ENCODE results near the gene EIF5. TPM values are rescaled to one million over a fixed set of nuclear protein-coding genes. Genes with fewer than 3 reads are reported as not detected.

Gene EIF5
- total RNA-seq, 4 donors from 2014 or later: 118 to 237 (median 159) TPM

GRCh38 chr14:103288076-103288766 is 45.8 kb upstream of the EIF5 start:
- no peak for DNase-seq (ENCODE audit: extremely low spot score)
- 74% methylated on average over 15 of the region's 16 CpGs for WGBS
- Histone ChIP-seq H3K27me3 (peaks cover 0 to 64% (median 0%) of the 10 kb centered on the region in 4 donors), H3K27ac (replicated peaks in 1 of 4) (no peak overlapping the region), H3K4me3 (no peak overlapping the region), H3K36me3 (no peaks in the 10 kb centered on the region), H3K9me3 (no peaks in the 10 kb centered on the region), H3K4me1 (peaks cover 0 to 5% (median 0%) of the 10 kb centered on the region in 4 donors)
- intact Hi-C loops (cut with DNase I): no loop called here
- TF ChIP-seq EP300 (IDR thresholded peaks at IDR 0.05) (no peak), CTCF (IDR thresholded peaks at IDR 0.05) (no peak), POLR2A (IDR thresholded peaks at IDR 0.05; ENCODE audit: low read depth) (no peak), POLR2AphosphoS5 (IDR thresholded peaks at IDR 0.05) (no peak)

- Histone ChIP-seq H3K27me3 (peaks cover 0 to 62% (median 0%) of the 10 kb centered on the region in 4 donors), H3K4me1 (peaks cover 0 to 5% (median 0%) of the 10 kb centered on the region in 4 donors), H3K36me3 (no peaks in the 10 kb centered on the region), H3K27ac (replicated peaks in 1 of 4) (no peak overlapping the region), H3K4me3 (no peak overlapping the region), H3K9me3 (no peaks in the 10 kb centered on the region)
- intact Hi-C loops (cut with DNase I): loop anchor here (5.0 to 10.0 kb wide), 2 partner anchors 103 to 215 kb away; no protein-coding TSS in a partner anchor
- no peak for DNase-seq (ENCODE audit: extremely low spot score)
- 100% methylated on average over 2 of the region's 4 CpGs for WGBS
- no peak for TF ChIP-seq CTCF (IDR thresholded peaks at IDR 0.05)
- TF ChIP-seq POLR2AphosphoS5 (IDR thresholded peaks at IDR 0.05): no peak
- no peak for TF ChIP-seq EP300 (IDR thresholded peaks at IDR 0.05)
- no peak for TF ChIP-seq POLR2A (IDR thresholded peaks at IDR 0.05; ENCODE audit: low read depth)
Measured at GRCh38 chr14:103290056-103290455, 44.0 kb upstream of the EIF5 start.

DNA sequence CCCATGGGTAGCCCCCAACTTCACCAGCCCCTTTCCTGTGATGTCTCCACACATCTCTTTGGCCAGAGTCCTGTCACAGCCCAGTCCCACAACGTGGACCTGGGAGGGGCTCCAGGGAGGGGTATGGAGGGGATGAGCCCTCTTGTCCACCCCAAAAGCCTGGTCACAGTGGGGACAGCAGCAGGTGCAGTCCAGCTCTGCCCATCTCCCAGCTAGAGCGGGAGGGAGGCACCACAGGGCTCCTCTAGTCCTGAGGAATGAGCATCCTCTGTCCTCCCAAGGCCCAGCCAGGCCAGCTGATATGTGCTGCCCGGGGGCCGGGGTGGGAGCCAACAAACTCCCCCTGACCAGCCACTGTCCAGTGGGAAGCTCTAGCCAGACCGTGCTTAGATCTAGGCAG is 43.5 kb upstream of the EIF5 start:
- TF ChIP-seq CTCF (IDR thresholded peaks at IDR 0.05): no peak
- TF ChIP-seq EP300 (IDR thresholded peaks at IDR 0.05): no peak
- TF ChIP-seq POLR2A (IDR thresholded peaks at IDR 0.05; ENCODE audit: low read depth): no peak
- no peak for TF ChIP-seq POLR2AphosphoS5 (IDR thresholded peaks at IDR 0.05)
- Histone ChIP-seq H3K4me3 (no peak overlapping the region), H3K27me3 (peaks cover 0 to 58% (median 0%) of the 10 kb centered on the region in 4 donors), H3K9me3 (no peaks in the 10 kb centered on the region), H3K36me3 (no peaks in the 10 kb centered on the region), H3K4me1 (peaks cover 0 to 5% (median 0%) of the 10 kb centered on the region in 4 donors), H3K27ac (replicated peaks in 1 of 4) (no peak overlapping the region)
- intact Hi-C loops (cut with DNase I): loop anchor here (5.0 to 10.0 kb wide), 2 partner anchors 103 to 216 kb away; no protein-coding TSS in a partner anchor
- 50% methylated on average over 2 of the region's 5 CpGs for WGBS
- no peak for DNase-seq (ENCODE audit: extremely low spot score)

DNA sequence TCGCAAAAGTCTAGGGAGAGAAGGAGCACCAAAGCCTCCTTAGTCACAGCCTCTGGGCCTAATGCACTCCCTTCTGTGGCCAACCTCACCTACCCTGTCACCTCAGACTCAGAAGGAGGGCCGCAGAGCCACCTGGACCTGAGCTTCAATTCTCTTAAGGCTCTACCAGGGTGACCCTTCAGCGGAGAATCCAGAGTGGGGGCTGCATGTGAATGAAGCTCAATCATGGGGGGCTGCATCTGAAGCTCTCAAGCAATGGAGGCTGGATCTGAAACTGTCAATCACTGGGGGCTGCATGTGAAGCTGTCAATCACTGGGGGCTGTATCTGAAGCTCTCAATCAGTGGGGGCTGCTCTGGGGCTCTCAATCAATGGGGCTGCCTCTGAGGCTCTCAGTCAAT is 43.1 kb upstream of the EIF5 start:
- Histone ChIP-seq H3K4me3 (no peak overlapping the region), H3K9me3 (no peaks in the 10 kb centered on the region), H3K4me1 (peaks cover 0 to 5% (median 0%) of the 10 kb centered on the region in 4 donors), H3K27me3 (peaks cover 0 to 54% (median 0%) of the 10 kb centered on the region in 4 donors), H3K27ac (replicated peaks in 1 of 4) (no peak overlapping the region), H3K36me3 (no peaks in the 10 kb centered on the region)
- 93% methylated on average over 3 of the region's 3 CpGs for WGBS
- DNase-seq (ENCODE audit: extremely low spot score): no peak
- TF ChIP-seq POLR2A (IDR thresholded peaks at IDR 0.05; ENCODE audit: low read depth): no peak
- TF ChIP-seq CTCF (IDR thresholded peaks at IDR 0.05): no peak
- no peak for TF ChIP-seq EP300 (IDR thresholded peaks at IDR 0.05)
- TF ChIP-seq POLR2AphosphoS5 (IDR thresholded peaks at IDR 0.05): no peak
- intact Hi-C loops (cut with DNase I): loop anchor here (5.0 to 10.0 kb wide), 2 partner anchors 104 to 216 kb away; no protein-coding TSS in a partner anchor
